A549 (cell line): ENCODE measurements around the gene DERA.

Experiments used
- CTCF ChIP-seq: fragments of >200 bp; sonication (Bioruptor Twin); formaldehyde crosslinking; IDR thresholded peaks from 3 replicates; pipeline ENCODE4 v1.5.1; 2016
- ESRRA ChIP-seq: fragments of 150-350 bp; IDR thresholded peaks from 2 replicates; pipeline ENCODE4 v1.6.1; 2014; ENCODE audit warnings: mild to moderate bottlenecking, low read length, borderline replicate concordance
- MAFK ChIP-seq: fragments of 450-650 bp; IDR thresholded peaks from 2 replicates; pipeline ENCODE4 v1.6.1; 2014; ENCODE audit not compliant: partially characterized antibody
- RAD21 ChIP-seq, 2 experiments: fragments of >200 bp in 1 of 2; sonication (Bioruptor Twin) in 1 of 2; formaldehyde crosslinking in 1 of 2; IDR thresholded peaks in 1 of 2; conservative IDR thresholded peaks in 1 of 2; 2 replicates in 1 of 2; 3 replicates in 1 of 2; pipeline ENCODE4 v1.6.1; 2012 to 2018; ENCODE audit warnings: inconsistent platforms in 1 of 2

- TF ChIP-seq CTCF (no peak), MAFK (no peak), ESRRA (no peak), RAD21 (conservative IDR thresholded peaks at IDR 0.05 in 1 of 2, IDR thresholded peaks at IDR 0.05 in 1 of 2) (no peak)
These were observed 126.4 kb downstream of the DERA start for GRCh38 chr12:16037533-16037932.
